Fibroblast of upper back skin (primary cell): ENCODE measurements around the gene UBA52.
A peak's percentile ranks its signal among the peaks of the same experiment; 100 is the strongest.
"Not testable (repeated sequence)": the region's sequence is repeated elsewhere in the genome, so short reads cannot be mapped to it uniquely, and the experiment has no call there.

Experiments used
- DNase-seq: peaks from one replicate; pipeline ENCODE4 v3.0.0-alpha.2; 2013

Gene UBA52

DNA sequence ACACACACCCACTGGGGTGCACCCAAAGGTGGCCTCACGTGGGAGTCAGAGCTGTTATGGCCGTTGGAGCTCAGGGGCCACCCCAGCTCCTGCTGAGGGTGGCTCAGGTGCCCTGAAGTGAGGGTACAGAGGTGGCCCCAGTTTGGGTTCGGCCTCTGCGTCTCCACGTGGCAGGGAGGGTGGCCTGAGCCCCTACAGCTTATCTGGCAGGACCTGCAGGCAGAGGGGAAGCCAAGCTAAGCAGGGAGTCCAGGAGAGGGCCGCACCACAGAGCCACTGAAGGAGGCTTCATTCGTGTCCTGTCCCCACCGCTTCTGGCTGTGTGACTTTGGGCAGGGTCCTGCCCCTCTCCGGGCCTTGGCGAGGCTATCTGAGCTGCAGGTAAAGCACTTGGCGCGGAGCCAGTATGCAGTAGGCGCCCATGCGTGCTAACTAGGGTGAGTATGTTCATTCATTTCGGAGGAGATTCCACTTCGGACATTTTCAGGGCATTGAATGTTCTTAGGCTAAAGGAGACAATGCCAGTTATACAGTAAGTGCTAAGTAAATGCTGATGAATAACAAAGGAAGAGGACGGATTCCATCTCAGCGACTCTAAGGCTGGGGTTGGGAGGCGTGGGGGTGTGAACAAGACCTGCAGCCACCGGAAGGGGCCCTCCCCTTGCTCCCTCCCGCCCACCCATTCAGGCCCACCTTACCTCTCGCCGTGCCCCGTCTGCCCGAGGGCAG, 21.9 kb downstream of the UBA52 start:
- DNase-seq = no peak

DNA sequence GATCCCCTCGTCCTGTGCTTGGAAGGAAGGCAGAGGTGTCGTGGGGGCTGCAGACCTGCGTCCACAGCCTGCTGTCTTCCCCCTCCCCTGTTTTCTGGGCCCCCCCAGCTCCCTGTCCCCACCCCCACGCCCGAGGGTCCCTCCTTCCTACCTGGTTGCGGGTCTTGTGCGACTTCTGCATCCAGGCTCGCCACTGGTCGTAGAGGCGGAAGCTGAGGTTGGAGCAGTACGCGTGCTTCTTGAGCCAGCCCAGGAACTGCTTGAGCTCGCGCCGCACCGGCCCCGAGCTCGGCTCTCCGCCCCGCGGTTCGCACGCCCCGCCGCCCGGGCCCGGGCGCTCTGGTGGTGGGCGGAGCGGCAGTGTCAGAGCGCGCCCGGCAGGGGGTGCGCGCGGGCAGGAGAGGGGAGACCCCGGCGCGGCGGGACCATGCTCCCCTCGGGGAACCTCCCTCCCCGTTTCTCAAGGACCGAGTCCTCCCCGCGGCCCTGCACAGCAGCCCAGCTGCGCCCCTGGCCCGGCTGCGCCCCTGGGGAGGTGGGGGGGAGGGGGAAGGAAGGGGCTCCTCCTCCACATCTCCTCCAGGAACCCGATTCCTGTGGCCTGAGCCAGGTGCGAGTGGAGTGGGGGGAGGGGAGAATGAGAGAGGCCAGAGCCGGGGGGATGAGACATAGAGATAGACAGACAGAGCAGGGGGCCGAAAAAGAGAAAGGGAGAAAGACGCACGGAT, 22.6 kb downstream of the UBA52 start:
- peak; percentile 69 for DNase-seq

DNA sequence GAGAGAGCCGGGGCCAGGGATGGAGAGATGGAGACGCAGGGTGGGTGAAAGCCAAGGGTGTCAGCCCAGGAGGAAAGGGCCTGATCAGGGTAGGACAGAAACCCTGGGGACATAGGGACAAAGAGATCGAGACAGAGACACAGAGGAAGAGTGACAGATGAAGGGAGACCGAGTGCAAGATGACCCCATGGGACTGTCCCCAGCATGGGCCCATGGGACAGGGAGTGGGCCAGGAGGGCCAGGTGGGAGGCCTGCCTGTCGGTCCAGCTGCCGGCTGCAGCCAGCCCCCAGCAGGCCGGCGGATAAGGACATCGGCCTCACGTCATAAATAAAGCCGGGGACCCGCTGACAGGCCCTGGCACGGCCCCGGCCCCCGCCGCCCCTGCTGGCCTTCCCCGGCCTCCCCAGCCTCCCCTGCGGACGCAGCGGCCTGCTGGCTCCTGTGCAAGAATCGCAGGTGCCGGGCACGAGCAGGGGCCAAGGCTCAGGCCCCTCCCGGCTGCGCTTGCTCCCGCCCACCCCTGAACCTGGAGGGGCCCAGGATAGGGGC, 23.2 kb downstream of the UBA52 start:
- DNase-seq = no peak

DNA sequence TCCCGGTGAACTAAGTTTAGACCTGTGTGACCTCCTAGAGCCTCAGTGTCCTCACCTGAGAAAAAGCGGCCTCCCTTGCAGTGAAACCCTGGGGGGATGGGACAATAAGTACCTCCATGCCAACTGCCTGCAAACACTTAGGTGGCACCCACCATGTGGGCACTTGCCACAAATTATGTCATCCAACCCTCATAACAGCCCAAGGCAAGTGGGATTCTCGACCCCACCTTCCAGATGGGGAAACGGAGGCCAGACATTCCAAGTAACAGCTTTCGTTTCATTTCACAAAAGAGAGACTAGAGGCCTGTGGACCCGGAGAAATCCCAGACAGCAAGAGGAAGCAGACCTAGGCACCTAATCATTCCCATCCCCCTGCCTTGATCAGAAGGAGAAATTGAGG, 23.8 kb downstream of the UBA52 start:
- DNase-seq = no peak

DNA sequence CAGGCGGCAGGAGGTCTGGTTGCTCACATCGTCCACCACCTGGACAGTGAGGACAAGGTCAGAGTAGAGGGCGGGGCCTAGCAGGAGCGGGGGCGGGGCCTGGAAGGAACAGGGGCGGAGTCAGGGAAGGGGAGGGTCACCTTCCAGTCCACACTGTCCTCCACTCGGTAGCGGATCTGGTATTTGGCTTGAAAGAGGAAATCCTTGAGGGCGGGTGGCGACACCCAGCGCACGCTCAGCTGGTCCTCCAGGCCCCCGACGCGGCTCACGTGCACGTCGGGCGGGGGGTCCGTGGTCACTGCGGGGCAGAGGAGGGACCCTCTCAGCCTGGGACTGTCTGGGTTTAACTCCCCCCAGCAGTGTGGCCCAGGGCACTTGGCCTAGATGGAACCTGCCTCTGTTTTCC, 25.1 kb downstream of the UBA52 start:
- DNase-seq = peak; percentile 14

DNA sequence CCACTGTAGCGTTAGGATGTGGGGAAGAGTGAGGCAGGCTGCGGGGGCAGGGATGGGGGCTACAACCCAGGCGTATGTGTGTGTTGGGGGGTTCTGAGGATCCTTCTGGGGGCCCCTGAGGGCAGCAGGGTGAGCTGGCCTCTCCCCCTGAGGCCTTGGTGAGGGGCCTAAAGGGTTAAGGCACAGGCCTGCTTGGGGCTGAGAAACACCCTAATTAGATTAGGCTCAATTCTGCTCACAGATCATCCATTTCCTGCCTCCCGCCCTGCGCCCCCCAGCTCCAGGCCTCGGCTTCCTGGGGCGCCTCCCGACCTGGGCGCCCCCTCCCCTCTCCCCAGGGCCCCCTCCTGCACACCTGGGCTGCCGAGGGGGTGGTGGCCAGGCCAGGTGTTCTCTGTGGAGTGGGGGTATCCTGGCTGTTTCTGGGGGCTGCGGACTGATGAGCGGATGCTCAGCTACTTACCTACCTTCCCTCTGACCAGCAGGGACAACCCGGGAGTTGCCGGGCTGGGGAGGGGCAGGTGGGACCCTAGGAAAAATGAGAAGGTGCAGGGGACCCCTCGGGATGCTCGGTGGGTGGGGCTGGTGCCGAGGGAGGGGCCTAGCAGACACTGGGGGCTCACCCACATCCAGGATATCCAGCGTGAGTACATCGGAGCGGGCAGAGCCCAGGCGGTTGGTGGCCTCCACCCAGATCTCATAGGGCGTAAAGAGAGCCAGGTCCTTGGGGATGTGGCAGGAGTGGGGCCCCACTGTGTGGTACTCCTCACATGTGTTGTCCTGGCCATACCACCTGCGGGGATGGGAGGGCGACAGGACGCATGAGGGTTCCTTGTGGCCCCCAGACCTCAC, 26.4 kb downstream of the UBA52 start:
- DNase-seq = no peak

DNA sequence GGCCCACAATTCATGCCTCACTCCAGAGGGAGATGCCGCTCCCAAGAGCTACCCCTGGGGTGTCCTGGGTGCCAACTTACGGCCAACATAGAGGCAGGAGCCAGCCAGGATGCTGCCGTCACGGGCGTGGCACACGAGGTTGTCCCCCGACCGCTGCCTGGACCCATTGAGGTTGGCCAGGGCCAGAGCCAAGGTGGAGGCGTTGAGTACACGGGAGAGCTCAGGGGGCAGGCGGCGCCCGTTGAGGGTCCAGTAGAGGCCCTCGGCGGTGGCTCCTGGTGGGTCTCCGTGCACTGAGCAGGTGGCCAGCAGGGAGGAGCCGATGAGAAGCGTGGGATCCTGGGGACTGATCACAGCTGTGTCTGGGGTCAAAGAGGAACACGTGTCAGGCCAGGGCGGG, 27.8 kb downstream of the UBA52 start:
- DNase-seq = no peak

DNA sequence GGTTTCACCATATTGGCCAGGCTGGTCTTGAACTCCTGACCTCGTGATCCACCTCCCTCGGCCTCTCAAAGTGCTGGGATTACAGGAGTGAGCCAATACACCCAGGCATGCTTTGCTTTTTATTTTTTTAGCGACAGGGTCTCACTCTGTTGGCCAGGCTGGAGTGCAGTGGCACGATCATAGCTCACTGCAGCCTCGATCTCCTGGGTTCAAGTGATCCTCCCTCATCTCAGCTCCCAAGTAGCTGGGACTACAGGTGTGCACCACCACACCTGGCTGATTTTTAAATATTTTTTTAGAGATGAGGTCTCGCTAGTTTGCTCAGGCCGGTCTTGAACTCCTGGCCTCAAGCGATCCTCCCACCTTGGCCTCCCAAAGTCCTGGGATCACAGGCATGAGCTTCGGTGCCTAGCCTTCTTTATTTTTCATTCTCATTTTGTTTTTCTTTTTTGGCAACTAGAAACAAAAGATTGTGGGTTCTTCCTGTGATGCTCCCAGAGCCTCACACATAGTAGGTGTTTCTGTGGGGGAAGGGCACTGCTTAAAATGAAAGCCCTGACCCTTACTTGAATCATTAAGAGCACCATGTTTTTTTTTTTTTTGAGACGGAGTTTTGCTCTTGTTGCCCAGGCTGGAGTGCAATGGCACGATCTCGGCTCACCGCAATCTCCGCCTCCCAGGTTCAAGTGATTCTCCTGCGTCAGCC, 29.2 kb downstream of the UBA52 start:
- DNase-seq = not testable (repeated sequence)

DNA sequence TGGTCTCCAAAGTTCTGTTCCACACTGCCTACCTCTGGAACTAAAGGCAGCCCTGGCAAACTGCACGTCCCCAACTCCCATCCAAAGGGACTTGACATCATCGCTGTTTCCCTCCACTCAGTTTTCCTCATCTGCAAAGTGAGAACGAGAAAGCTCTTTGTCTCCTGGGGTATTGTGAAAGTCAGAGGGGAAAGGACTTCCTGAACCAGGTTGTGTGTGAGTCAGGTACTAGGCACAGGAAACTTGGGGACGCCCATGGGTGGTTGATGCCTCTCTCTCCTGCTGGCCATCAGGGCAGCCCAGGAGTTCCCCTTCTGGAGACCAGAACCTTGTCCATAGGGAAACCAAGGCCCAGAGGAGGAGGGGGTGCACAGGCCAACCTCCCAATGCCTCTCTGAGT, 30.2 kb downstream of the UBA52 start:
- DNase-seq = no peak

DNA sequence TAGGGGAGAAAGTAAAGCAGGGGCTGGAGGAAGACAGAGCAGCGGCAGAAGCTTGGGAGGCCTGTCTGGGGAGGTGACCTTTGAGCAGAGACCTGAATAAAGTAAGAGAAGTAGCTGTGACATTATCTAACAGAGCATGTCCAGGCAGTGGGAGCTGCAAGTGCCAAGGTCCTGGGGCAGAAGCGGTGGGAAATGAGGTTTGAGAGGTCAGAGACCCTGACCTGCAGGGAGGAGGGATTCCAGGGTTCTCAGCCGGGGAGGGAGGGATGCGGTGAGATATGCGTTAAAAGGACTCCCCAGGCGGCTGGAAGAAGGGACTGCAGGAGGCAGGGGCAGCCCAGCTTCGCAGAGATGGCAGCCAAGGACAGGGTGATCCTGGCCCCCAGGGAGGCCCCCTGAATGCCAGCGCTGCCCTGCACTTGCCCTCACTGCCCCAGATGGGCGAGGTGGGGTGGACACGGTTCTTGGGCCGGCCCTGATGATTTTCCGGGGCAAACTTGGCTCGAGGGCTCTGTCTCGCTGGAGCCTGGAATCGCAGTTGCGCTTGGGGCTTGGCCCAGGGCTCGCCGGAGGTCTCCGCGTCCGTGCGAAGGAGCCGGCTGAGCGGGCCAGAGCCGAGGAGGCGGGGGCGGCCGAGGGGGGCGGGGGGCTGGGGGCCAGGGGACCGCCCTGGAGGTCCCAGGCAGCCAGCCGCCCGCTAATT, 31.7 kb downstream of the UBA52 start:
- DNase-seq = no peak

DNA sequence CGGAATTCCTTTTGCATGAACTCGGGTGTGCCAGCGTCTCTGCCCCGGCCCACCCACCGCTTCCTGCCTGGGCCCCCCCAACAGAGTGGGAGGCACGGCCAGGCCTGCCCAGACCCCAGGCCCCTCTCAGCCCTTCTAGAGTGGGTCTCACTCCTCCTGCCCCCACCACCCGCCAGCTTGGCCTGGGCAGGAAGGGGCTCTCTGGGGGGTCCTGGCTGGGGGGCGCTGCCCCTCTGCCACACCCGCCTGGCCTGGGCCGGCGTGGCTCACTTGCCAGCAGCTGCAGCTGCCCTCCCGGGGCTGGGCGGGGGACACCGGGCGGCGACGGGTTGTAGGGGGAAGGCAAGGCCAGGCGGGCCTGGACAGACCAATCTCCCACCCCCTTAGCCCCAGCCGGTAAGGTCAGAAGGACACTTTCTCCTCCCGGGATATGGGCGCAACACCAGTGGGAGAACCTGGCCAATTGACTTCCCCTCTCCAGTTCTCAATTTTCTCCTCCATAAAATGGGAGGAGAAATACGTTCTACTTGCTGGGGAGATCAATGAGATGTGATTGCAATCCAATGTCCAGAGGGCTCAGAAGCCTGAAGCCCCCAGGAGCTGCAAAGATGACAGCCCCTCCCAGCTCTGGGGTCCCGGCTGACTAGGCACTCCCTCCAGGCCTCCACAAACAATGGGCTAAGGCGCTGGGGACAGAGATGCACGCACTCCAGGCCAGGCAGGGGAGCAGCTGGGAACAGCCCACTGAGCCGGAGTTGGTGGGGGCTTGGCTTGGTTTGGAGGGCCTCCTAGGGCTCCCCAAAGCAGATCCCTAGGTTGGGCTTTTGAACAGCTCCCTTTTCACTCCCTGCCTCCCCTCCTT, 32.5 kb downstream of the UBA52 start:
- DNase-seq = no peak

DNA sequence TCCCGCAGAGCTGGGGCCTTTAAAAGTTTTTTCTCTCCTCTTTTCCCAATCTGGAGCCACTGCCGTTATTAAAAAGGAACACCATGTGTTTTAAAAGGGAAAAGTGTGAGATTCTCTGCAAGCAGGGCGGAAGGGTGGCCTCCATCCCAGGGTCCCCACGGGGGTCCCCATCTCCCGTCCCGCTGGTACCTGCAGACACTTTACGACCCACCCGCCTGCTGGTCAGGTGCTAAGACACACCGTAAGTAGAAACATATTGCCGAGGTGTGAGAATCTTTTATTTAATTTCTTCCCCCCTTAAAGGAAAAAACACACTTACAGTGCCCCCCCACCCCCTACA, 33.1 kb downstream of the UBA52 start:
- no peak for DNase-seq

DNA sequence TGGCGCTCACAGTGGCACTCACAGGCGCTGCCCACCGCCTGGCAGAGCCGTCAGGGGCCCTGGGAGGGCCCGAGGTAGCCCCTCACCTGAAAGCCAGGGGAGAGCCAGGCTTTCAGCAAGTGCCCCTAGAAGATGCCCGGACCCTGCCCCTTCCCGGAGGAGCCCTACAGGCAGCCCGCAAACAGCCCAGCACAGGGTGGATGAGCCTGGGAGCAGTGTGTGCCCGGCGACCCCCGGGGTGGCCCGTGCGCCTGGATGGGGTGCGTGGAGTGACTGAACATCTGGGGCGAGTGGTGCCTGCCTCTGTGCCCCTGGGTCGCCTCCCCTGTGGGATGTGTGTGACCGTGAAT, 33.5 kb downstream of the UBA52 start:
- no peak for DNase-seq

DNA sequence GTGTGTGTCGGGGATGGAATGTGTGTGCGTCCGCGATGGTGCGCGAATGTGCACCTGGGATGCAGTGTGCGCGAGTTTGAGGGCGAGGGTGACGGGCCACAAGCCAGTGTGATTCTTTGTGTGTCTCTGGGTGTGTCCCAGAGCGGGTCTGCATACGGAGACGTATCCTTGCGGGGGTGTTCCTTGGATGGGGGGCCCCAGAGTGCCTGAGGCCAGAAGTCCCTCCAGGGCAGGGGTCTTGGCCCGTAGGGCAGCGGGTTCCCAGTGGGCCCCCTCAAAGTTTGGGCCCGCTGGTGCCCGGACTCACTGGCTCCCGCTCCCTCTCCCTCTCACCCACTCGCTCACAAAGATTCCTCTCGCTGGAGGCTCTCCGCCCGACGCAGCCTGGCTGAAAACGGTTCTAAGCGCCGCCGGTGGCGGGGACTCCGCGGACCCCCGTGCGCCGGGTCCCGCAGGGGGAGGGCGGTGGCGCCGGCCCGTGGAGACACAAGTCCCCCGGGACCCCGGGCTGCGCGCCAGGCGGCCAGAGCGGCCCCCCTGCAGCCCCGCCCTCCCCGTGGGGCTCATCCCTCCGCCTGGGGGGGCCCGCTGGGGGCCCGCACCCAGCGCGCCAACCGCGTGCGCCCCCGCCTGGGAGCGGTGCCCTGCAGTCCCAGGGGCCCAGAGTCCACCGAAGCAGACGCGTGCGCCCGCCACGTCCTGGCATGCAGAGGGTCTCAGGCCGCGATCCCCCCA, 34.1 kb downstream of the UBA52 start:
- no peak for DNase-seq

DNA sequence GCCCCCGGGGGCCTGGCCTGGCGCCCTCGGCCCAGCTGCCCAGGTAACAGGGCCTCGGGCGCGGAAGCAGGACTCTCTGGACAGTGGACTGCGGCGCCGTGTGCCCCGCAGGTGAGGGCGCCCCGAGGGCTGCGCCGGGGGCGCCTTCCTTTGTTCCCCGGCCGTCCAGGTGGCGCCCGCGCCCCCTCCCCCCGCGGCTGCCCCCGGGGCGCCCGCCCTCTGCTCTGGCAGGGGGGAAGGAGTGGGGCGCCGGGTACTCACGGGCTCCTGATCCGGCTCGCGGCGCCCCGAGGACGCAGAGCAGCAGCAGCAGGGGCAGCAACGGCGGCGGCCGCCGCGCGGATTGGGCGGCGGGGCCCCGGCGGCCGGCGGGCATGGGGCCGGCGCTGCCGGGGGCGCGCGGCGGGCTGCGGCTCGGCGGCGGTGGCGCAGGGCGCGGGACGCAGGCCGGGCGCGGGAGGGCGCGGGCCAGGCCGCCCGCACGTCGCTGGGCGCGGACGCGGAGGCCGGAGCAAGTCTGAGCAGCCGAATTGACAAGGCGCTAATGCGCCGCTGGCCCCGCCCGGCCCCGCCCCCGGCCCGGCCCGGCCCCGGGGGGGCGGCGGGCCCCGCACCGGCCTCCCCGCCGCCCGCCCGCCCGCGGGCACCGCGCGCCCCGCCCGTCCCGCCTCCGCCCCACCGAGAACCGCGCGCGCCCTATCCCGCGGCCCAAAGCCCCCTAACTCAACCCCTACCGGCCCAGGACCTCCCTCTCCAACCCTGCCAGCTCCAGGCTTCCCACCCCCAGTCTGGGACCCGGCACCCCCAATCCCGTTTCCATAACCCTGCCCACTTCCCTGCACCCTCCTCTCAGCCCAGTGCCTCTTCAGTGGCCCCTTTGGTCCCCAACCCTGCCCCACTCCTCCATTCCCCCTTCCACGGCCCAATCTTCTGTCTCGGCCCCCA, 34.9 kb downstream of the UBA52 start, which contains the start of gene CRLF1:
Gene CRLF1, minus strand, starts transcription at position 519 of the 945 bp plus-strand sequence. Its CDS starts 143 bp downstream, at position 376.
- no peak for DNase-seq

DNA sequence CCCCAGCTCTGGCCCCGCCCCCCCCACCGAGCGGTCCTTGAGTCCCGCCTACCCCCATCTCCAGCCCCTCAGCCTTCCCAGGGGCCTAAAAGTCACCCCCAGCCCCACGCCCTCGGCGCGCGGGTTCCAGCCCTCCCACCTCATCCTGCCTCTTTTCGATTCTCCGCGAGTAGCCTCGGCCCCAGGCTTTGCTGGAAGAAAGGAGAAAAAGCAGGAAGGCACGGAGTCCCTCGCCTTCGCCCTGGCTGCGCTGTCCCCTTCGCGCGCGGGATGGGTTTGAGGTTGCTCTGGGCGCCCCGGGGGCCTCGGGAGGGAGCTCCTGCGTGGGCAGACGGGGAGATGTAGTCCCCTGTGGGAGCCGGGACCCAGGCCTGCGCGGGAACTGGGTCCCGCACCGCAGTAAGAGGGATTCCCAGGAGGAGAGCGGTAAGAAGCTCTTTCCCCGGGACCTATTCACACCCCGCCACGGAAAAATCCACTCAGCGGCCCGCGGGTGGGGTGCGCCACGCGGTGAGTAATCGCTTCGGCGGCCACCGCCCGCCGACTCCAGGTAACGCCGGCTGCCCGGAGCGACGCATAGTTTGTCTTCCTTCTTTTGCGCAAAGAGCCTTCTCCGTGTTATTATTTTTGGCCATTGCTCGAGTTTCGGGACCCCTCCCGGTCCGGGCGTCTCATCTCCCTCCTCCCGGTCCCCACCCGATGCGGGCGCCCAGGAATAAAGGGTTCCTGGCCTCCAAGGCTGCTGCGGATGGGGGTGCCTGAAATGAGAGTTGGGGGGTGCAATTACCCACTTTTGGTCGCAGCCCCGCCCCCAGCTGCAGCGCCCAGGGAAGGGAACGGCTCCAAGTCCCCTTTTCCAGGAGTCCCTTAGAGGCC, 35.8 kb downstream of the UBA52 start:
- no peak for DNase-seq

DNA sequence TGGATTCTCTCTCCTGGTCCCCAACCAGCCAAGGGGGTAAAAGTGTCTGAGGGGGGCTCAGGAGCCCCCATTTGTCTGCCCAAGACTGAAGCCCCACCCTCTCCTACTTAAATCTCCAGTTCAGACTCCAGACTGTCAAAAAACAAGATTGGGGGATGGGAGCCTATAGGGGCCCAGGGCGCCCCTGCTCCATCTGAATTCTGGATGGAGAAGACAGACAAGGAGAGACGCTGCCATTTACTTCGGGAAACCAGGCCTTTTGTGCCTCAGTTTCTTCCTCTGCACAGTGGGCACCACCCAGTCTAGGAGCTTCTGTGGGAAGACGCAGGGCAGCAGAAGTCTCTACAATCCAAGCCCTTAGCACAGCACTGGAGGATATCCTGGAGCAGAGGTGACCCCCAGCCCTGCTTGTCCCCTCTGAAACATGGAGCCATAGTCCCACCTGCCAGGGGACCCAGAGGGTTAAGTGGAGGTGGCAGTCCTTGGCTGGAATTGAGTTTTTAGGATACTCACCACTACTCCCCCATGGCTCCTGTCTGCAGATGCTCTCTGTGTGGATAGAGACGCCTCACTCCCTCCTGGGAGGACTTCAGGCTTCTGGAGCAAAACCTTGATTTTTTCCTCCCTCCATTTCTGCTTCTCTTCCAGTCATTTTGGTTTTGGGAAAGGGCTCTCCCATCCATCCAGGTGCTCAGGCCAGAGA, 36.6 kb downstream of the UBA52 start:
- DNase-seq = no peak
